WTC11 (cell line): ENCODE data around the gene DNAH7. TPM values are rescaled to one million over a fixed set of nuclear protein-coding genes. Genes with fewer than 3 reads are reported as not detected.
A peak's percentile ranks its signal among the peaks of the same experiment; 100 is the strongest.

Experiments
- ATAC-seq: fragments of 200-7000 bp; cut with Tn5 transposase; 2 replicates; pipeline ENCODE4 v1.10.0; 2021; ENCODE audit warnings: mild to moderate bottlenecking, moderate library complexity
- CTCF ChIA-PET: fragments of 300-600 bp; sonication (Branson Sonifier 250); formaldehyde crosslinking; loops from one replicate; lab custom pipeline; 2021; ENCODE audit warnings: antibody characterized with exemption; lab: Charles Lee
- POLR2A ChIA-PET: fragments of 350-600 bp; sonication (Branson Sonifier 250); formaldehyde crosslinking; loops from one replicate; lab custom pipeline; 2021; ENCODE audit warnings: antibody characterized with exemption; lab: Charles Lee
- DNase-seq: peaks from one replicate; pipeline ENCODE4 v3.0.0; 2021; ENCODE audit warnings: low spot score
- H3K27ac Mint-ChIP-seq: 2 replicates; pipeline ENCODE4 v1.8.0; 2021; ENCODE audit warnings: mixed read lengths
- H3K27me3 Mint-ChIP-seq: 2 replicates; pipeline ENCODE4 v1.8.0; 2021; ENCODE audit warnings: low read depth, mild to moderate bottlenecking, moderate library complexity, mixed read lengths
- H3K36me3 Mint-ChIP-seq: 2 replicates; pipeline ENCODE4 v1.8.0; 2021; ENCODE audit warnings: mixed read lengths
- H3K4me1 Mint-ChIP-seq: 2 replicates; pipeline ENCODE4 v1.8.0; 2022; ENCODE audit warnings: mixed read lengths
- H3K4me3 Mint-ChIP-seq: 2 replicates; pipeline ENCODE4 v1.8.0; 2021; ENCODE audit warnings: mild to moderate bottlenecking, moderate library complexity, mixed read lengths
- H3K9me3 Mint-ChIP-seq: 2 replicates; pipeline ENCODE4 v1.8.0; 2021; ENCODE audit warnings: mixed read lengths
- AR ChIP-seq: fragments of 250-450 bp; sonication (Bioruptor Pico); IDR thresholded peaks from 2 replicates; pipeline ENCODE4 v1.9.0; 2021; ENCODE audit warnings: mild to moderate bottlenecking
- ATF2 ChIP-seq: sonication (generic); formaldehyde crosslinking; IDR thresholded peaks from 2 replicates; pipeline ENCODE4 v1.8.1; 2022; ENCODE audit warnings: low read depth, missing genetic modification reagents, borderline replicate concordance
- CREM ChIP-seq: sonication (generic); formaldehyde crosslinking; IDR thresholded peaks from 2 replicates; pipeline ENCODE4 v1.8.1; 2022; ENCODE audit warnings: mild to moderate bottlenecking, missing genetic modification reagents, moderate library complexity
- ERG ChIP-seq: fragments of 250-450 bp; sonication (Bioruptor Pico); IDR thresholded peaks from 2 replicates; pipeline ENCODE4 v1.8.0; 2021; ENCODE audit warnings: mild to moderate bottlenecking
- FOXK1 ChIP-seq: sonication (generic); formaldehyde crosslinking; IDR thresholded peaks from 2 replicates; pipeline ENCODE4 v1.8.0; 2022; ENCODE audit warnings: mild to moderate bottlenecking, moderate library complexity, missing genetic modification reagents
- FOXP1 ChIP-seq: sonication (generic); formaldehyde crosslinking; IDR thresholded peaks from 2 replicates; pipeline ENCODE4 v1.8.0; 2022; ENCODE audit warnings: missing genetic modification reagents, mild to moderate bottlenecking, moderate library complexity, borderline replicate concordance
- HMGA2 ChIP-seq: fragments of 250-450 bp; sonication (Bioruptor Pico); IDR thresholded peaks from 2 replicates; pipeline ENCODE4 v1.4.0; 2021; ENCODE audit warnings: mild to moderate bottlenecking, moderate library complexity
- MLX ChIP-seq: sonication (generic); formaldehyde crosslinking; IDR thresholded peaks from 2 replicates; pipeline ENCODE4 v1.8.1; 2023; ENCODE audit warnings: mild to moderate bottlenecking, missing genetic modification reagents, moderate library complexity
- RELA ChIP-seq: sonication (generic); formaldehyde crosslinking; IDR thresholded peaks from 2 replicates; pipeline ENCODE4 v1.8.1; 2022; ENCODE audit warnings: missing genetic modification reagents, mild to moderate bottlenecking, borderline replicate concordance
- RORB ChIP-seq: fragments of 250-450 bp; sonication (Bioruptor Pico); IDR thresholded peaks from 2 replicates; pipeline ENCODE4 v1.9.0; 2021; ENCODE audit warnings: mild to moderate bottlenecking
- SP1 ChIP-seq: sonication (generic); formaldehyde crosslinking; conservative IDR thresholded peaks from 2 replicates; pipeline ENCODE4 v1.8.1; 2022; ENCODE audit warnings: missing genetic modification reagents
- ZNF232 ChIP-seq: sonication (generic); formaldehyde crosslinking; IDR thresholded peaks from 2 replicates; pipeline ENCODE4 v1.8.0; 2022; ENCODE audit warnings: mild to moderate bottlenecking, missing genetic modification reagents
- ZNF423 ChIP-seq: fragments of 250-450 bp; sonication (Bioruptor Pico); IDR thresholded peaks from 2 replicates; pipeline ENCODE4 v2.1.2; 2022; ENCODE audit warnings: mild to moderate bottlenecking, moderate library complexity
- total RNA-seq: library from RNA; stranded (reverse); gene quantifications from 3 replicates; pipeline ENCODE4 v1.2.3, GENCODE V29; 2021

DNAH7 gene
- total RNA-seq, 1 experiment from 2014 or later, result 0.04 TPM

GRCh38 chr2:196068271-196069209 lies at the start of gene DNAH7 (continued):
- TF ChIP-seq CREM (CRISPR knock-in tag) (0 out of 2 replicates have a peak, but pooled peaks have one; percentile 38), AR (no peak), FOXK1 (CRISPR knock-in tag) (peak; percentile 28; the same call in 1 of the 2 replicates), ATF2 (CRISPR knock-in tag) (0 out of 2 replicates have a peak, but pooled peaks have one; percentile 22), MLX (CRISPR knock-in tag) (0 out of 2 replicates have a peak, but pooled peaks have one; percentile 5), HMGA2 (no peak), ZNF232 (CRISPR knock-in tag) (peak; percentile 58; the same call in 1 of the 2 replicates), SP1 (CRISPR knock-in tag) (peak; percentile 51; the same call in 1 of the 2 replicates), RELA (CRISPR knock-in tag) (peak; percentile 65; the same call in 1 of the 2 replicates), ZNF423 (CRISPR knock-in tag) (peak; percentile 58; the same call in 1 of the 2 replicates), RORB (CRISPR knock-in tag) (no peak), FOXP1 (CRISPR knock-in tag) (peak; percentile 92; the same call in 1 of the 2 replicates)

GRCh38 chr2:196117214-196117705 lies 48.6 kb upstream of the DNAH7 start:
- Mint-ChIP-seq H3K4me1 (peaks cover 24% of the 10 kb centered on the region), H3K9me3 (peaks cover 9% of the 10 kb centered on the region), H3K27me3 (no peaks in the 10 kb centered on the region), H3K36me3 (no peaks in the 10 kb centered on the region; the same call in 1 of the 2 replicates), H3K4me3 (no peak overlapping the region), H3K27ac (no peak overlapping the region)
- no peak for TF ChIP-seq ERG (CRISPR knock-in tag)
- no peak for ATAC-seq
- ChIA-PET CTCF (interaction anchor here (1.0 kb wide), 1 partner anchor 39 kb away, joined by 4 read pairs; no protein-coding TSS in a partner anchor), POLR2A (no interaction called here)
- no peak for DNase-seq
